Measurements from ENCODE around the gene SCP2.

DNA sequence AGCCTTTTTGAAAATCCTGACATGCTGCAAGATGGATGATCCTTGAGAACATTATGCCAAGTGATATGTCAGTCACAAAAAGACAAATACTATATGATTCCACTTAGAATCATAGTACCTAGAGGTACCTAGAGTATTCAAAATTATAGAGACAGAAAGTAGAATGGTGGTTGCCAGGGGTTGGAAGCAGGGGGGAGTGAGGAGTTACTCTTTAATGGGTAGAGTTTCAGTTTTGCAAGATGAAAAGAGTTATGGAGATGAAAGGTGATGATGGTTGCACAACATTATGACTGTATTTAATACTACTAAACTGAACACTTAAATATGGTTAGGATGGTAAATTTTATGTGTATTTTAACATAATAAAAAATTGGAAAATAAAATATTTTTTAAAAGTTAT lies 97.0 kb downstream of the SCP2 start:
- TF ChIP-seq, protein P1, sequence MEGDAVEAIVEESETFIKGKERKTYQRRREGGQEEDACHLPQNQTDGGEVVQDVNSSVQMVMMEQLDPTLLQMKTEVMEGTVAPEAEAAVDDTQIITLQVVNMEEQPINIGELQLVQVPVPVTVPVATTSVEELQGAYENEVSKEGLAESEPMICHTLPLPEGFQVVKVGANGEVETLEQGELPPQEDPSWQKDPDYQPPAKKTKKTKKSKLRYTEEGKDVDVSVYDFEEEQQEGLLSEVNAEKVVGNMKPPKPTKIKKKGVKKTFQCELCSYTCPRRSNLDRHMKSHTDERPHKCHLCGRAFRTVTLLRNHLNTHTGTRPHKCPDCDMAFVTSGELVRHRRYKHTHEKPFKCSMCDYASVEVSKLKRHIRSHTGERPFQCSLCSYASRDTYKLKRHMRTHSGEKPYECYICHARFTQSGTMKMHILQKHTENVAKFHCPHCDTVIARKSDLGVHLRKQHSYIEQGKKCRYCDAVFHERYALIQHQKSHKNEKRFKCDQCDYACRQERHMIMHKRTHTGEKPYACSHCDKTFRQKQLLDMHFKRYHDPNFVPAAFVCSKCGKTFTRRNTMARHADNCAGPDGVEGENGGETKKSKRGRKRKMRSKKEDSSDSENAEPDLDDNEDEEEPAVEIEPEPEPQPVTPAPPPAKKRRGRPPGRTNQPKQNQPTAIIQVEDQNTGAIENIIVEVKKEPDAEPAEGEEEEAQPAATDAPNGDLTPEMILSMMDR (IDR thresholded peaks at IDR 0.05): no peak
- no peak for TF ChIP-seq ZFX (IDR thresholded peaks at IDR 0.05; ENCODE audit: borderline replicate concordance)

Data from 22Rv1 (cell line).